GOT3 (cell line): ENCODE measurements around the gene SSU72.
"Not testable (repeated sequence)": the region's sequence is repeated elsewhere in the genome, so short reads cannot be mapped to it uniquely, and the experiment has no call there.

Experiments used
- DNase-seq: peaks from one replicate; lab custom pipeline; 2025; ENCODE audit warnings: mixed read lengths; lab: John Stamatoyannopoulos, UW

SSU72 gene

DNA sequence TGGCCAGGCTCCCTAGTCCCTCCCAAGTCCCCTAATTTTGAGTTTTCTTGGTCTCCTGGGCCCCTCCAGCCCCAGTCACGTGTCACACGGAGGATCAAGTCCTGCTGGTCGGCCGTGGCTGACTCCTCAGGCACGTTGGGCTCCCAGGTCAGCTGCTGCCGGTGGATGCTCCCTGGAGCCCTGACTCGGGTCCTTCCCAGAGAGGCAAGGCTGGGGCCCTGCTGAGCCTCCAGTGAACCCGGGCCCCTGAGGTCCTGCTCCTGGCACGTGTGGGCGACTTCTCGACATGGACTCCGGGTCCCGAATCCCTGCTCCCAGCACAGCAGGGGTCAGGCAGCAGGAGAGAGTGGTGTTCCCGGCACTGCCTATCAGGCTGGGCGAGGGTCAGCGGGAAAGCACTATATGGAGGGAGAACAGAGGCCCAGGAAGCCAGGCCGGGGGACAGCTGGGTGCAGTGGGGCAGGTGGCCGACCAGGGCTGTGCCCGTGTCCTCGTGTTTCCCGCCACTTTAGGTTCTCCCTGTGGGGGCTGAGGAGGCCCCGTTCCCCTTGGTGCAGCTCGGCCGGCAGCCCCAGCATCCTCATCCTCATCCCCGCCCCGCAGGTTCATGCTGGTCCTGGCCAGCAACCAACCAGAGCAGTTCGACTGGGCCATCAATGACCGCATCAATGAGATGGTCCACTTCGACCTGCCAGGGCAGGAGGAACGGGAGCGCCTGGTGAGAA, 47.4 kb downstream of the SSU72 start:
- DNase-seq, result no peak

GRCh38 chr1:1526476-1526875, 48.2 kb downstream of the SSU72 start:
- not testable (repeated sequence) for DNase-seq

GRCh38 chr1:1524750-1525383, 49.8 kb downstream of the SSU72 start:
- DNase-seq, result not testable (repeated sequence)

DNA sequence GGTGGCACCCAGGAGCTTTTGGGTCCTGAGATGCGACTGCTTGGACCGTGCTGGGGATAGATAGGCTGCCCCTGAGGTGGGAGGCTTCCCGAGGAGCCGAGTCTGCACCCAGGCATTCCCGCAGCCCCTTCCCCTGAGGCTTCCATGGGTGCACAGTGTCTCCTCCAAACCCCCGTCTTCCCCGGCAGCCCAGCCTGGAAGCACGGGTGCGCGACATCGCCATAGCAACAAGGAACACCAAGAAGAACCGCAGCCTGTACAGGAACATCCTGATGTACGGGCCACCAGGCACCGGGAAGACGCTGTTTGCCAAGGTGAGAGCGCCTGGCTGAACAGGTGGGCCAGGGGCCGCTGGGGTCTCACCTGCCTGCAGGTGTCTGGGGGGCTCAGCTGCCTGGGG, 51.0 kb downstream of the SSU72 start:
- not testable (repeated sequence) for DNase-seq

- DNase-seq, result not testable (repeated sequence)
Measured at GRCh38 chr1:1523226-1523625, 51.4 kb downstream of the SSU72 start.

GRCh38 chr1:1522536-1522935, 52.1 kb downstream of the SSU72 start:
- not testable (repeated sequence) for DNase-seq

DNA sequence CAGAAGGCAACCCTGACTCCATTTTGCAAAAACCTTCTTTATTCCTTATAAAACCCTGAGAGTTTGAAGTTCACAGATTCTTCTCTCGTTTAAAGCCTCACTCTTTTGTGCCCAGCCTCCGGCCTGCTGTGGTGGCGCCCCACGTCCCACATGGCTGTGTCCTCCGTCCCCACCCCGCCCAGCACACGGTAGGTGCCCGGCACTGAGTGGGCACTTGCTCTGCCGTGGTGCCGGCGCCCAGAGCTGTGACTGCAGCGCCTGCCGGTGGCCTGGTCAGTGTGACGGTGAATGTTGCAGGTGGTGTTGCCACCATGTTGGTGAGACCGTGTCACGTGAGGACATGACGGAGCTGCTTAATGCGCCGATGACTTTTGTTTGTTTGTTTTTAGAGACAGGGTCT, 53.3 kb downstream of the SSU72 start:
- DNase-seq, result no peak

GRCh38 chr1:1519805-1520505, 54.7 kb downstream of the SSU72 start:
- not testable (repeated sequence) for DNase-seq

DNA sequence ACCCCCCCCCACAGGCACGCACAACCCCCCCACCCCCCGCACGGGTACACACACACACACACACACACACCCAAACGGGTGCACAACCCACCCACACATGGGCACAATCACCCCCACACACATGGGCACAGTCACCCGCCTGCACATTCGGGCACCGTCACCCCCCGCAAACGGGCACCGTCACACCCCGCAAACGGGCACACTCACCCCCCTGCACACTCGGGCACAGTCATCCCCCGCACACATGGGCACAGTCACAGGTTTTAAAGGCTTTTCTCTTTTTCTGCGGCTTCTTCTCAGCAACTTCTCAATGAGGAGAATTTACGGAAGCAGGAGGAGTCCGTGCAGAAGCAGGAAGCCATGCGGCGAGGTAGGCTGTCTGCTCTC, 56.0 kb downstream of the SSU72 start:
- not testable (repeated sequence) for DNase-seq

GRCh38 chr1:1517973-1518620, 56.6 kb downstream of the SSU72 start:
- no peak for DNase-seq

GRCh38 chr1:1516923-1517322, 57.7 kb downstream of the SSU72 start:
- not testable (repeated sequence) for DNase-seq

GRCh38 chr1:1514376-1514775, 60.3 kb downstream of the SSU72 start:
- not testable (repeated sequence) for DNase-seq

- not testable (repeated sequence) for DNase-seq
Measured at GRCh38 chr1:1513675-1514074, 61.0 kb downstream of the SSU72 start.

- not testable (repeated sequence) for DNase-seq
Measured at GRCh38 chr1:1512425-1512824, 62.2 kb downstream of the SSU72 start.

DNA sequence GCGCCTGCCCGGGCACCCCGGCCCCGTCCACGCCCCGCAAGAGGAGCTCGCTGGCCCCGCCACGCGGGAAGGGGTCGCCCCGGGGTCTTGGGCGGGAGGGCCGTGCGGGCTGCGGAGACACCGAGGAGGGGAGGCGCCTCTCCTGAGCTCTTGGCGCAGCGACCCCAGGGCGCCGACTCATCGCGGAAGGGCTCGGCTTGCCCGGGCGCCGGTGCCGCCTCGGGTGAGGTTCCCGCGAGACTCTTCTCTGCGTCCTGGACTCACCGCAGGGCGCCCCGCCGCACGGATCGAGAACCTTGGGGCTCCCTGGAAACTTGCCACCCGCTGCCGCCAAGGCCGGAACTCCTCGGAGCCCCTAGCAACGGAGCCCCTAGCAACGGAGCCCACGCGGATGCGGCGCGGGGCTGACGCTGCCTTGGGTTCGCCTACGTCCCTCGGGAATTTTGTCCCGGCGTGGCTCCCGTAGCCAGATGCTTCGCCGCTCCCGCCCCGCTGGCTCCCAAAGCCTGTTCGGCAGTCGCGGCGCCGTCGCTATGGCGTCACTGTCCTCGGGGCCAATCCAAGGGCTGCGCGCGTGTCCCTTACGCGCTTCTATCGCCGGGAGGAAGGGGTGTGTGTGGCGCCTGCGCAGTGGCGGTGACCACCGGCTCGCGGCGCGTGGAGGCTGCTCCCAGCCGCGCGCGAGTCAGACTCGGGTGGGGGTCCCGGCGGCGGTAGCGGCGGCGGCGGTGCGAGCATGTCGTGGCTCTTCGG, 63.0 kb downstream of the SSU72 start, which contains the start of gene ATAD3A:
ATAD3A (plus strand) TSS at position 630 of the 753 bp plus-strand sequence; CDS start at position 737, 107 bp downstream.
- DNase-seq, result peak; percentile 90

DNA sequence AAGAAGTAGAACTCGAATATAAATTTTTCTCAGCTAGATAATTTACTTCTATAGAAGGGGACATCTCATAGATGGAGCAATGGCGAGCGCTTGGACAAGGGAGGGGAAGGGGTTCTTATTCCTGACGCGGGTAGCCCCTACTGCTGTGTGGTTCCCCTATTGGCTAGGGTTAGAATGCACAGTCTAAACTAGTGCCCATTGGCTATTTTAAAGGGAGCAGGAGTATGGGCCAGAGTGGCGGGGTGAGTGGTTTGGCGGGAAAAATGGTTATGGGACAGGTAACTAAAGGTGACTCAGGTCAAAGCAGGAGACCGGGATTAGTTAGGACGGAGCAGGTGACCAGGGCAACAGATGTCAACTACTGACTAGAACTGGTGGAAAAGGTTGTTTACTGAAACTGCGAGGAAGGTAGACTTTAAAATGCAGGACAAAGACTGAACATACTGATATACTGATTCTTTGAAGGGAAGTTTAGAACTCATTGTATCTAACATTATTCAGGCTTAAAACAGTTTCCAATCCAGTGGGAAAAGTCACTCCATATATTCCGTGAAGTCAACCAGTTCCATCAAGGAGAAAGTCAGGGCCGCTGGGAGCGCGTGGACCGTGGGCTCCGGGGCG, 63.6 kb downstream of the SSU72 start:
- DNase-seq, result no peak

DNA sequence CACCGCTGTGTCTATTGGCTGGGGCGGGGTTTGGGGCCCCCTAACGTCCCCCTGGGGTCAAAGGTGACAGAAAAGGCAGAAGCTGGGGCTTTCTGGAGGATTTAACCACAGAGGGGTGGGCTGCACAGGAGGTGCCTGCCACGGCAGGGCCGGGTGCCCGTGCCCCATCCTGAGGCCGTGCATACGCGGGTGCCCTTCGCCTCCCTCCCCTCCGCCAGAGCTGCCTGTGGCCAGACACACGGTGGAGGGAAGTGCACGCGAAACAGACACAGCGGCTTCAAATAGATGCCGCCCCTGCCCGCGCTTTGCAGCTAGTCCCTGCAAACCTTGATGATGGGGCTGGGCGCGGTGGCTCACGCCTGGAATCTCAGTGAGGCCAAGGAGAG, 65.2 kb downstream of the SSU72 start:
- not testable (repeated sequence) for DNase-seq

DNA sequence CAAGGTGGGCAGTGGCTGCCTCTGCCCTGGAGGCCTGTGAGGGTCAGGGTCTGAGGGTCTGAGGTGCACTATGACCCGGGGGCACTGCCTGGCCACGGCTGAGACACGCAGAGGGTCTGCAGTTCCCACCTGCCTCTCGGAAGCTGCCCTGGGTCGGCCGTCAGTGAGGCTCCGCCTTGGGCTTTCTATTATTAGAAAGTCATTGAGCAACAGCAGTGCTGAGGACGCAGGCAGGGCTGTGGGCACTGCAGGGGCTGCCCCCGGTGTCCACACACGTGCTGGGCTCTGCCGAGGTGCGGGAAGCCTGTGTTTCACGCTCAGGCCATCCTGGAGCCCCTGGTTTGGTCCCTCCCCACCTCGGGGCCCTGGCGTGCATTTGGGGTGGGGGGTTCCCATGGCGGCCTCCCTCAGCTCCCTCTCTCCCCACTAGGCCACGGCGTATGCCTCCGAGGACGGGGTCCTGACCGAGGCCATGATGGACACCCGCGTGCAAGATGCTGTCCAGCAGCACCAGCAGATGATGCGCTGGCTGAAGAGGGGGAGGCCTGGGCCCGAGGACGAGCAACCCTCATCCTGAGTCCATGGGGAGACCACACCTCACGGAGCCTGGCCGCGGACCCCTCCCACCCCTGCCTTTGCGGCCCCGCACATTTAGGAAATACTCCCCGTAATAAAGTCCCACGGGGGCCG, 65.7 kb downstream of the SSU72 start:
- not testable (repeated sequence) for DNase-seq

GRCh38 chr1:1507305-1507704, 67.4 kb downstream of the SSU72 start:
- DNase-seq, result no peak

GRCh38 chr1:1505801-1506200, 68.9 kb downstream of the SSU72 start:
- not testable (repeated sequence) for DNase-seq
